ENCODE measurements around the gene DLG2. TPM values are rescaled to one million over a fixed set of nuclear protein-coding genes. Genes with fewer than 3 reads are reported as not detected.
"Not testable (repeated sequence)": the region's sequence is repeated elsewhere in the genome, so short reads cannot be mapped to it uniquely, and the experiment has no call there.

Gene DLG2
- total and polyA plus RNA-seq, 2 of the 4 experiments (the other 2 are of a cell fraction) = 0.31 to 0.36 TPM

- in situ Hi-C loops (cut with MboI; ENCODE audit: low sequenced_read_pairs); H3K9me3 ChIP-seq (ENCODE audit: control insufficient read depth, insufficient read depth, low read length); CTCF ChIA-PET; H3K14ac ChIP-seq (replicated peaks; ENCODE audit: low read depth, low read length); intact Hi-C loops (cut with micrococcal nuclease); H4K91ac ChIP-seq (ENCODE audit: insufficient read depth, low read depth, low read length); H2AK5ac ChIP-seq (ENCODE audit: low read depth, low read length); H3K56ac ChIP-seq (ENCODE audit: extremely low read depth, insufficient read depth, low read length); H3K9ac ChIP-seq (ENCODE audit: low read depth, low read length); ATAC-seq (ENCODE audit: low read depth); H4K8ac ChIP-seq (ENCODE audit: low read depth in 2 of 2, low read length in 2 of 2); H3K4me2 ChIP-seq (ENCODE audit: low read depth, low read length); H3K27ac ChIP-seq (ENCODE audit: insufficient read depth, low read length); dilution Hi-C loops (cut with HindIII; ENCODE audit: low sequenced_read_pairs, unreplicated experiment); H2BK20ac ChIP-seq (ENCODE audit: low read depth, low read length); H2AK9ac ChIP-seq (replicated peaks; ENCODE audit: low read depth, low read length, poor library complexity); H3K4me1 ChIP-seq (ENCODE audit: control insufficient read depth, insufficient read depth, low read length); H3K23ac ChIP-seq (ENCODE audit: low read depth, low read length); H2BK15ac ChIP-seq (ENCODE audit: low read depth, low read length); DNase-seq; H4K20me1 ChIP-seq (ENCODE audit: insufficient read depth, low read length); H3K4me3 ChIP-seq (ENCODE audit: insufficient read depth, low read depth, low read length); H2BK120ac ChIP-seq (ENCODE audit: low read depth, low read length); BruUV-seq (replicated peaks); POLR2A ChIA-PET (ENCODE audit: unreplicated experiment); H3K4ac ChIP-seq (ENCODE audit: low read depth, low read length); H3K36me3 ChIP-seq (ENCODE audit: control insufficient read depth, insufficient read depth, low read length); H3K79me1 ChIP-seq (ENCODE audit: low read depth in 1 of 2, low read length in 2 of 2); H4K5ac ChIP-seq (ENCODE audit: low read depth, low read length); H2AFZ ChIP-seq (replicated peaks; ENCODE audit: low read length, poor library complexity); H3K27me3 ChIP-seq (ENCODE audit: control insufficient read depth, insufficient read depth, low read length); H3K9me1 ChIP-seq (ENCODE audit: insufficient read depth, low read length); H3K18ac ChIP-seq (ENCODE audit: low read depth, low read length); H2BK5ac ChIP-seq (ENCODE audit: low read depth, low read length, poor library complexity, severe bottlenecking): not testable (repeated sequence)
Measured at GRCh38 chr11:85670949-85671663, 44.0 kb upstream of the DLG2 start.

Data from IMR-90 (cell line).